Measurements from ENCODE around the gene IL7R.

DNA sequence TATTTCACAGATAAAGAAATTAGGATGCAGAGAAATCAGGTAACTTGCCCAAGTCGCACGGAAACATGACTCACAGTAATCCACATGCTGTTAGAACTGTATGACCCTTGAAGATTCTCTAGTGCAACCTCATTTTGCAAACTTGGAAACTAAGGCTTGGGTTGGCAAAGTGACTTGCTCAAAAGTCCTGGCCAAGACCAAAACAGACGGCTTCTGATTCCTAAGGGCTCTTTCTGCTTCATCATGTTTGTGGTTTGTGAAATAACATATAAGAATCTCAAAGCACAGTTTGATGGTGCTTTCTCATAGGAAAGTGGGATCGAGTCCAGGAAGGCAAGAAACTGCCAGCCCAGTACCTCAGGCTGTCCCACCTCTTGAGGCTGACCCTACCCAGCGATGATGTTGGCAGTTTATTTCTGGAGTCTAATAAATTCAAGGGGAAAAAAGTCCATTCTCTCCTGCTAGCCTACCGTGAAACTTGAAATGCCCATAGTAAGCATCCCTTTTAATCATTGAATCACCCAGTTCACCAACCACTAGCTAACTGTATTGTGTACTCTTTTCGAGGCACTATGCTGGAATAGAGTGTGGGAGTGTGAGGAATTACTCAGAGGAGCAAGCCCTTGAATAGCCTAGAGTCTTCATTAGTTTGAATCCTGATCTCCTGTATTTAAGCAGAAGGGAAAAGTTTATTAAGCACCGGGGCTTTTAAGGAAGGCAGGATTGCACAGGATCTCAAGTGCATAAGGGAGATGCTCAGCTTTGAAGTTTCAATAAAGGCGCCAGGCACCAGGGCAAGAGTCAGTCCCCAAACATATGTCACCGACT, 67.6 kb downstream of the IL7R start:
- TF ChIP-seq, protein P1, sequence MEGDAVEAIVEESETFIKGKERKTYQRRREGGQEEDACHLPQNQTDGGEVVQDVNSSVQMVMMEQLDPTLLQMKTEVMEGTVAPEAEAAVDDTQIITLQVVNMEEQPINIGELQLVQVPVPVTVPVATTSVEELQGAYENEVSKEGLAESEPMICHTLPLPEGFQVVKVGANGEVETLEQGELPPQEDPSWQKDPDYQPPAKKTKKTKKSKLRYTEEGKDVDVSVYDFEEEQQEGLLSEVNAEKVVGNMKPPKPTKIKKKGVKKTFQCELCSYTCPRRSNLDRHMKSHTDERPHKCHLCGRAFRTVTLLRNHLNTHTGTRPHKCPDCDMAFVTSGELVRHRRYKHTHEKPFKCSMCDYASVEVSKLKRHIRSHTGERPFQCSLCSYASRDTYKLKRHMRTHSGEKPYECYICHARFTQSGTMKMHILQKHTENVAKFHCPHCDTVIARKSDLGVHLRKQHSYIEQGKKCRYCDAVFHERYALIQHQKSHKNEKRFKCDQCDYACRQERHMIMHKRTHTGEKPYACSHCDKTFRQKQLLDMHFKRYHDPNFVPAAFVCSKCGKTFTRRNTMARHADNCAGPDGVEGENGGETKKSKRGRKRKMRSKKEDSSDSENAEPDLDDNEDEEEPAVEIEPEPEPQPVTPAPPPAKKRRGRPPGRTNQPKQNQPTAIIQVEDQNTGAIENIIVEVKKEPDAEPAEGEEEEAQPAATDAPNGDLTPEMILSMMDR (conservative IDR thresholded peaks at IDR 0.05; ENCODE audit: low read length) = no peak
- no peak for TF ChIP-seq EZH2phosphoT487 (IDR thresholded peaks at IDR 0.05; ENCODE audit: borderline replicate concordance, low read depth, low read length)
